Muscle of leg (tissue), 11 donors: Measurements from ENCODE around the gene PIAS1. TPM values are rescaled to one million over a fixed set of nuclear protein-coding genes. Genes with fewer than 3 reads are reported as not detected.

Experiments
- DNase-seq: peaks from one replicate; pipeline ENCODE4 v3.0.0; 2013
- H3K27ac ChIP-seq: one replicate; pipeline ENCODE4 v1.5.1; 2013; ENCODE audit warnings: mild to moderate bottlenecking, low read length, control low read depth
- H3K27me3 ChIP-seq: one replicate; pipeline ENCODE4 v1.6.1; 2013; ENCODE audit warnings: low read length; ENCODE audit not compliant: control insufficient read depth, insufficient read depth
- H3K36me3 ChIP-seq: one replicate; pipeline ENCODE4 v1.6.1; 2013; ENCODE audit warnings: low read length; ENCODE audit not compliant: control insufficient read depth, insufficient read depth
- H3K4me1 ChIP-seq: one replicate; pipeline ENCODE4 v1.6.1; 2013; ENCODE audit warnings: low read length; ENCODE audit not compliant: control insufficient read depth, insufficient read depth
- H3K4me3 ChIP-seq: one replicate; pipeline ENCODE4 v1.5.1; 2013; ENCODE audit warnings: low read length, control low read depth
- H3K9me3 ChIP-seq: replicated peaks from 2 replicates; pipeline ENCODE4 v1.6.1; 2013; ENCODE audit warnings: low read depth, low read length; ENCODE audit not compliant: control insufficient read depth
- WGBS: methylation state at CpG from one replicate; pipeline ENCODE4 v1.1.5; 2013; ENCODE audit warnings: missing lambda C conversion rate; ENCODE audit not compliant: insufficient coverage; 5-methylcytosine and 5-hydroxymethylcytosine counted together
- polyA plus RNA-seq, 8 donors: library from polyadenylated mRNA; unstranded; fragments of 120-200 nt; gene quantifications; one replicate each; pipeline versions ENCODE4 v1.2.1 to v1.2.3, GENCODE V29; 2013; ENCODE audit warnings: inconsistent platforms in 1 of 8, low replicate concordance in 1 of 8; ENCODE audit not compliant: insufficient read length in 8 of 8, insufficient read depth in 1 of 8
- total RNA-seq: library from RNA; stranded (reverse); fragments of 120-200 nt; gene quantifications from one replicate; pipeline ENCODE4 v1.2.4, GENCODE V29; 2013

PIAS1 gene
- total and polyA plus RNA-seq, 9 donors = 18.8 to 31.9 (median 24.2) TPM

DNA sequence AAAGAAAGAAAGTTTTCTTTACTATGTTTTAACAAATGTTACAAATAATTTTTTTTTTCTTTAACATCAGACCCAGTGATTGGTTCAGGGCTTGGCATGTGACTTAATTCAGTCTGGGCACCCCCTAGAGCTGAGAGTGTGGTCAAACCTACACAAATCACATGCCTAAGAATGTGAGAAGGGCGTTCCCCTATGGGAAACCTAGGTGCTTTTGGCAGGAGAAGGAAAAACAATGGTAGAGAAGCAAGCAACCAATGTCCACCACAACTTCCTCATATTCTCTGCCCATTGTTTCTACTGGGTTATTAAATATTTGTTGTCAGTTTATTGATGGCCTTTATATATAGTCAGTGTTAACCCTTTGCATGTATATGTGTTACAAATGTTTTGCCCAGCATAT lies 21.4 kb upstream of the PIAS1 start:
- Histone ChIP-seq H3K4me3 (no peak overlapping the region), H3K27me3 (peaks cover 2% of the 10 kb centered on the region), H3K9me3 (peaks cover 3% of the 10 kb centered on the region), H3K36me3 (no peaks in the 10 kb centered on the region), H3K4me1 (no peaks in the 10 kb centered on the region), H3K27ac (no peak overlapping the region)
- no peak for DNase-seq
- WGBS = no CpG with 5 or more reads among the region's 1 CpG

- WGBS = no CpG with 5 or more reads among the region's 3 CpGs
These were observed 20.0 kb upstream of the PIAS1 start for GRCh38 chr15:68034081-68034480.

DNA sequence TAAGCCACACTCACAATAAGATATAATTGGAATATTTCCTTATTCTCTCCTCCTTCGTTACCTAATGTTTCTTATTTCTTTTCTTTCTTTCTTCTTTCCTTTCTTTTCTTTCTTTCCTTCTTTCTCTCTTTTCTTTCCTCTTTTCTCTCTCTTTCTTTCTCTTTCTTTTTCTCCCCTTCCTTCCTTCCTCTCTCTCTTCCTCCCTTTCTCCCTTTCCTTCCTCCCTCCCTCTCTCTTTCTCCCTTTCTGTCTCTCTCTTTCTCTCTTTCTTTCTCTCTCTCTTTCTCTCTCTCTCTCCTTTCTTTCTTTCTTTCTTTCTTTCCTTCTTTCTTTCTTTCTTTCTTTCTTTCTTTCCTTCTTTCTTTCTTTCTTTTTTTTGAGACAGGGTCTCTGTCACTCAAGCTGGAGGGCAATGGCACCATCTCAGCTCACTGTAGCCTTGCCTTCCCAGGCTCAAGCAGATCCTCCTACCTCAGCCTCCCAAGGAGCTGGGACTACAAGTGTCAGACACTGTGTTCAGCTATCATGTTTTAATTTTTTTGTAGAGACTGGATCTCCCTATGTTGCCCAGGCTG lies 19.3 kb upstream of the PIAS1 start:
- no peak overlapping the region for H3K27ac ChIP-seq
- 89% methylated on average over 1 of the region's 1 CpG for WGBS

More at GRCh38 chr15:68034081-68034480, 20.0 kb upstream of the PIAS1 start:
- no peaks in the 10 kb centered on the region for H3K36me3 ChIP-seq
- peaks cover 2% of the 10 kb centered on the region for H3K27me3 ChIP-seq
- no peak overlapping the region for H3K4me3 ChIP-seq
- H3K9me3 ChIP-seq = peaks cover 3% of the 10 kb centered on the region
- no peaks in the 10 kb centered on the region for H3K4me1 ChIP-seq
- no peak overlapping the region for H3K27ac ChIP-seq
- DNase-seq = no peak

DNA sequence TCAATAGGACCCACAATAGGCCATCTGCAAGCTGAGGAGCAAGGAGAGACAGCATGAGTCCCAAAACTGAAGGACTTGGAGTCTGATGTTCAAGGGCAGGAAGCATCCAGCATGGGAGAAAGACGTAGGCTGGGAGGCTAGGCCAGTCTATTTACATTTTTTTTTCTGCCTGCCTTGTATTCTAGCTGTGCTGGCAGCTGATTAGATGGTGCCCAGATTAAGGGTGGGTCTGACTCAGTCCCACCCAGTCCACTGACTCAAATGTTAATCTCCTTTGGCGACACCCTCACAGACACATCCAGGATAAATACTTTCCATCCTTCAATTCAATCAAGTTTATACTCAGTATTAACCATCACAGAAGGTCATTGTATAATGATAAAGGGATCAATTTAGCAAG lies 15.9 kb upstream of the PIAS1 start:
- H3K27ac ChIP-seq = no peak overlapping the region
- no peaks in the 10 kb centered on the region for H3K4me1 ChIP-seq
- no peaks in the 10 kb centered on the region for H3K36me3 ChIP-seq
- no peaks in the 10 kb centered on the region for H3K9me3 ChIP-seq
- peaks cover 2% of the 10 kb centered on the region for H3K27me3 ChIP-seq
- no peak overlapping the region for H3K4me3 ChIP-seq
- DNase-seq = no peak
- no CpG with 5 or more reads among the region's 2 CpGs for WGBS

More for the DNA sequence above, 19.3 kb upstream of the PIAS1 start:
- Histone ChIP-seq H3K36me3 (no peaks in the 10 kb centered on the region), H3K4me3 (no peak overlapping the region), H3K9me3 (peaks cover 3% of the 10 kb centered on the region), H3K4me1 (no peaks in the 10 kb centered on the region), H3K27me3 (peaks cover 2% of the 10 kb centered on the region)
- no peak for DNase-seq

GRCh38 chr15:68040144-68040543 lies 14.0 kb upstream of the PIAS1 start:
- DNase-seq = no peak
- Histone ChIP-seq H3K9me3 (no peaks in the 10 kb centered on the region), H3K27me3 (peaks cover 2% of the 10 kb centered on the region), H3K36me3 (no peaks in the 10 kb centered on the region), H3K4me3 (no peak overlapping the region), H3K27ac (no peak overlapping the region), H3K4me1 (no peaks in the 10 kb centered on the region)
- no CpG with 5 or more reads among the region's 1 CpG for WGBS

- WGBS = no CpG with 5 or more reads among the region's 5 CpGs
- Histone ChIP-seq H3K9me3 (peaks cover 2% of the 10 kb centered on the region), H3K27ac (no peak overlapping the region), H3K36me3 (no peaks in the 10 kb centered on the region), H3K27me3 (no peaks in the 10 kb centered on the region), H3K4me3 (no peak overlapping the region), H3K4me1 (no peaks in the 10 kb centered on the region)
- DNase-seq = no peak
These were observed 11.8 kb upstream of the PIAS1 start for GRCh38 chr15:68042156-68042854.

- H3K4me3 ChIP-seq = no peak overlapping the region
- no peak overlapping the region for H3K27ac ChIP-seq
- no peak for DNase-seq
- peaks cover 2% of the 10 kb centered on the region for H3K9me3 ChIP-seq
- H3K4me1 ChIP-seq = no peaks in the 10 kb centered on the region
- H3K27me3 ChIP-seq = no peaks in the 10 kb centered on the region
- WGBS = no CpG with 5 or more reads among the region's 3 CpGs
- no peaks in the 10 kb centered on the region for H3K36me3 ChIP-seq
These were observed 11.3 kb upstream of the PIAS1 start for GRCh38 chr15:68042855-68043222.

DNA sequence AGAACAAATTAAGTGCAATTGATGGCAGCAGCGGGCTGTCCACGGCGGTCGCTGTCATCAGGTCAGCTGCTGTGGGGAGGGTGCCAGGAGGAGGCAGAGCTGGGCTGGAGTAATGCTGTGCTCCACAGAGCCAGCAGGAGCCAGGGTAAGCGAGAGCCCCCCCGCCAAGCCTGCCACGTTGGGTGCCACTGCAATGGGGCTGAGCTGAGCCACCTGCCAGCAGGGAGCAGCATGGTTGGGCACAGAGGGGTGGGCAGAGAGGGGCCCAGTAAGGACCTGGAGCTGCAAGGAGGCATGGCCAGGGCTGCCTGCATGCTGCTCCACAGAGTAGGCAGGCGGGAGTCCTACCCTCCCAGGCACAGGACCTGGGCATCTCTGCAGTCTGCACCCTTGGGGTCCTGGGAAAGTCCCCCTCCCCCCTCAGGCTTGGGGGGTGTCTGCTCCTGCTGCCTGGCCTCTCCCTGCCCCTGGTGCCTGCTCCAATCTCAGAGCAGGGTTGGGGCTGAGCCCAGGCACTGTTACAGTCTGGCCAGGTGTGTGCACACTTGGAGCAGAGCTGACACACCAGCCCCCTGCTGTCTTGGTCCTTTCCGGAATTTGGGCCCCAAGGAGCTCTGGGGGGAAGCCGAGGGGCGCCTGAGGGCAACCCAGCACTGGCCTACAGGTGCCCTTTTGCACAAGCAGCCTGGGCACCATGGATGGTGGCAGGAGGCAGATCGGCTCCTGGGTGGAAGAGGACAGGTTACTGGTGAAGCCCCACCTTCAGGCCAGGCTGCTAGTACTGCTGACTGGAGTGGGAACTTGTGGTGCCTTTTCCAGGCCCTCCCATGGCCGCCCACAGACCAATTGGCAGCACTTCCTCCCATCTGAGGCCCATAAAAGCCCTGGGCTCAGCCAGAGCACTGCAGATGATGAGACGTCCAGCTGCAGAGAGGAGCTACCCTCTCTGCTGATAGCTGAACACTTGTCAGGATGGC lies 8.5 kb upstream of the PIAS1 start:
- Histone ChIP-seq H3K27me3 (no peaks in the 10 kb centered on the region), H3K9me3 (peaks cover 2% of the 10 kb centered on the region), H3K4me3 (no peak overlapping the region), H3K4me1 (no peaks in the 10 kb centered on the region), H3K27ac (no peak overlapping the region), H3K36me3 (no peaks in the 10 kb centered on the region)
- 74% methylated on average over 10 of the region's 14 CpGs for WGBS
- DNase-seq = no peak

GRCh38 chr15:68047826-68048225 lies 6.3 kb upstream of the PIAS1 start:
- Histone ChIP-seq H3K27ac (no peak overlapping the region), H3K4me3 (no peak overlapping the region), H3K9me3 (peaks cover 2% of the 10 kb centered on the region), H3K36me3 (no peaks in the 10 kb centered on the region), H3K4me1 (no peaks in the 10 kb centered on the region), H3K27me3 (no peaks in the 10 kb centered on the region)
- no peak for DNase-seq
- 67% methylated on average over 1 of the region's 3 CpGs for WGBS

- Histone ChIP-seq H3K27ac (no peak overlapping the region), H3K27me3 (no peaks in the 10 kb centered on the region), H3K4me1 (peaks cover 3% of the 10 kb centered on the region), H3K4me3 (no peak overlapping the region), H3K36me3 (no peaks in the 10 kb centered on the region), H3K9me3 (no peaks in the 10 kb centered on the region)
- DNase-seq = no peak
- WGBS = no CpG with 5 or more reads among the region's 2 CpGs
These were observed 3.0 kb upstream of the PIAS1 start for GRCh38 chr15:68051109-68051508.
